Measurements from ENCODE around the gene F2RL3. TPM values are rescaled to one million over a fixed set of nuclear protein-coding genes. Genes with fewer than 3 reads are reported as not detected.

Gene F2RL3
- total and polyA plus RNA-seq, 3 experiments from 2014 or later: not detected

DNA sequence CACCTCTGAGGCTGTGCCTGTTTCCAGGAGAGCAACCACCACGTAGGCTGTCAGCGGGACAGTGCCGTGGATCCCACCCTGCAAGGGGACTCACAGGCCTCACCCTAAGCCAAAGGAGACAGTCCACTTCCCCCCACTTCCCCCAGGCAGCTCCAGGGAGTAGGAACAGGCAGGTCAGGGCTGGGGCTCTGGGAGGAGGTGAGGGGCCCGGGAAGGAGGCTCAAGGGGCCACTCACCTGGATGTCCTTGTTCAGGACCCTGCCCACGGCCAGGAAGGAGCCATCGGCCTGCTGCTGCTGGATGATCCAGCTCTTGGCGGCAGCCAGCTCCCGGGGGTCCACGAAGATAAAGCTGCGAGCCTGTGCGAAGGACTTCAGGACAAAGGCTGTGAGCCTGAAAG is 25.6 kb downstream of the F2RL3 start:
- no peaks in the 10 kb centered on the region for H3K4me1 ChIP-seq (ENCODE audit: insufficient read depth, low read length)
- H3K9me3 Mint-ChIP-seq: peaks cover 11 to 35% (median 26%) of the 10 kb centered on the region in 5 donors
- H3K36me3 ChIP-seq (ENCODE audit: insufficient read depth, low read length): no peaks in the 10 kb centered on the region
- no peaks in the 10 kb centered on the region for H3K27me3 ChIP-seq (ENCODE audit: insufficient read depth, low read length, poor library complexity, severe bottlenecking)
- H3K4me3 ChIP-seq (ENCODE audit: low read length): no peak overlapping the region
- H3K9me3 ChIP-seq (ENCODE audit: low read length): peaks cover 13% of the 10 kb centered on the region
- H3K27me3 Mint-ChIP-seq: peaks cover 16 to 19% of the 10 kb centered on the region in 2 donors
- no peak for DNase-seq
- no peaks in the 10 kb centered on the region for H3K4me1 Mint-ChIP-seq
- ChIA-PET CTCF (no interaction called here), POLR2A (no interaction called here)
- no peak overlapping the region for H3K4me3 Mint-ChIP-seq
- H3K36me3 Mint-ChIP-seq: peaks cover 0 to 15% (median 0%) of the 10 kb centered on the region in 3 donors
- H3K27ac ChIP-seq (ENCODE audit: low read depth, low read length): no peak overlapping the region
- H3K27ac Mint-ChIP-seq: no peak overlapping the region

DNA sequence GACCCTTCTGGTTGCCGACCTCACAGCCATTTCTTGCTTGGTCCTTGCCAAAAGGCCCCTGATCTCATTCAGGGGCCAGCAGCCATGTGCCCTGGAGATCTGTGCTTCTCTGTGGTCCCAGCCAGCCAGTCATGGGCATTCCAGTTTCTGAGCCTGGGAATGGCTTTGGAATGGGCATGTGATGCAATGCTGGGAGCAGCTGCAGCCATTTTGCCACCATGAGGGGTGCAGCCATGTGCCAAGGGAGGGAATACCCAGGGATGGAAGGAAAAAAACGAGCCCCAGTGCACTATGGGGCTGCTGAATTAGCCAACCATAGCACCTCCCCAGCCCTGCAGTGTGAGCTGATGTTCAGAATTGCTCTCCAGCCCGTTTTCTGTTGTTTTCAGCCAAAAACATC is 26.3 kb downstream of the F2RL3 start:
- ChIA-PET POLR2A (no interaction called here), CTCF (no interaction called here)

DNA sequence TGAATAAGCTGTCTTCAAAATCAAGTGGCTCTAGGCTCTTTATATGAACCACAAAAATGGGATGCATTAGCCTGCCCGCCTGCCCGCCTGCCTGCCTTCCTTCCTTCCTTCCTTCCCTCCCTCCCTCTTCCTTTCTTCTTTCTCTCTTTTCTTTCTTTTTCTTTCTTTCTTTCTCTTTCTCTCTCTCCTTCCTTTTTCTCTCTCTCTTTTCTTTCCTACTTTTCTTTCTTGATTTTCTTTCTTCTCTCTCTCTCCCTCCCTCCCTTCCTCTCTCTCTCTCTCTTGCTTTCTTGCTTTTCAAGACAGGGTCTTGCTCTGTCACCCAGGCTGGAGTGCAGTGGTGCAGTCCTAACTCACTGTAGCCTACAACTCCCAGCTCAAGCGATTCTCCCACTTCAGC is 26.9 kb downstream of the F2RL3 start:
- Histone ChIP-seq H3K9me3 (ENCODE audit: low read length) (peaks cover 13% of the 10 kb centered on the region), H3K36me3 (ENCODE audit: insufficient read depth, low read length) (no peaks in the 10 kb centered on the region), H3K27me3 (ENCODE audit: insufficient read depth, low read length, poor library complexity, severe bottlenecking) (no peaks in the 10 kb centered on the region), H3K27ac (ENCODE audit: low read depth, low read length) (no peak overlapping the region), H3K4me1 (ENCODE audit: insufficient read depth, low read length) (no peaks in the 10 kb centered on the region), H3K4me3 (ENCODE audit: low read length) (no peak overlapping the region)
- POLR2A ChIA-PET: no interaction called here
- Mint-ChIP-seq H3K27me3 (peaks cover 20 to 24% of the 10 kb centered on the region in 2 donors), H3K4me3 (no peak overlapping the region), H3K36me3 (peaks cover 0 to 15% (median 0%) of the 10 kb centered on the region in 3 donors), H3K4me1 (no peaks in the 10 kb centered on the region), H3K27ac (no peak overlapping the region), H3K9me3 (peaks cover 11 to 33% (median 26%) of the 10 kb centered on the region in 5 donors)
- DNase-seq: no peak
- CTCF ChIA-PET: no interaction called here

More for the DNA sequence above, 26.3 kb downstream of the F2RL3 start:
- Mint-ChIP-seq H3K4me1 (no peaks in the 10 kb centered on the region), H3K27me3 (peaks cover 20 to 24% of the 10 kb centered on the region in 2 donors), H3K4me3 (no peak overlapping the region), H3K9me3 (peaks cover 11 to 35% (median 26%) of the 10 kb centered on the region in 5 donors), H3K27ac (no peak overlapping the region), H3K36me3 (peaks cover 0 to 15% (median 0%) of the 10 kb centered on the region in 3 donors)
- Histone ChIP-seq H3K27me3 (ENCODE audit: insufficient read depth, low read length, poor library complexity, severe bottlenecking) (no peaks in the 10 kb centered on the region), H3K4me1 (ENCODE audit: insufficient read depth, low read length) (no peaks in the 10 kb centered on the region), H3K4me3 (ENCODE audit: low read length) (no peak overlapping the region), H3K27ac (ENCODE audit: low read depth, low read length) (no peak overlapping the region), H3K36me3 (ENCODE audit: insufficient read depth, low read length) (no peaks in the 10 kb centered on the region), H3K9me3 (ENCODE audit: low read length) (peaks cover 13% of the 10 kb centered on the region)
- DNase-seq: no peak

DNA sequence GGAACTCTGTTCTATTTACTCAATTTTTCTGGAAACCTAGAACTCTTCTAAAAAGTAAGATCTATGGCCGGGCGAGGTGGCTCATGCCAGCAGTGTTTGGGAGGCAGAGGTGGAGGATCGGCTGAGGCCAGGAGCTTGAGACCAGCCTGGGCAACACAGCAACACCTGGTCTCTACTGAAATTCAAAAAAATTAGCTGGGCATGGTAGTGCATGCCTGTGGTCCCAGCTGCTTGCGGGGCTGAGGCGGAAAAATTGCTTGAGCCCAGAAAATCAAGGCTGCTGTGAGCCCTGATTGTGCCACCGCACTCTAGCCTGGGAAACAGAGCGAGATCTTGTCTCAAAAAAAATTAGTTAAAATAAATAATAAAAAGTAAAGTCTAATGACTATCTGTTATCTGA is 28.6 kb downstream of the F2RL3 start:
- Histone ChIP-seq H3K27me3 (ENCODE audit: insufficient read depth, low read length, poor library complexity, severe bottlenecking) (no peaks in the 10 kb centered on the region), H3K9me3 (ENCODE audit: low read length) (peaks cover 13% of the 10 kb centered on the region), H3K4me1 (ENCODE audit: insufficient read depth, low read length) (no peaks in the 10 kb centered on the region), H3K36me3 (ENCODE audit: insufficient read depth, low read length) (no peaks in the 10 kb centered on the region), H3K4me3 (ENCODE audit: low read length) (no peak overlapping the region), H3K27ac (ENCODE audit: low read depth, low read length) (no peak overlapping the region)
- POLR2A ChIA-PET: no interaction called here
- no peak for DNase-seq
- CTCF ChIA-PET: no interaction called here
- H3K4me3 Mint-ChIP-seq: no peak overlapping the region
- H3K4me1 Mint-ChIP-seq: no peaks in the 10 kb centered on the region
- peaks cover 20 to 28% of the 10 kb centered on the region in 2 donors for H3K27me3 Mint-ChIP-seq
- peaks cover 11 to 26% (median 21%) of the 10 kb centered on the region in 5 donors for H3K9me3 Mint-ChIP-seq
- peaks cover 0 to 11% (median 0%) of the 10 kb centered on the region in 3 donors for H3K36me3 Mint-ChIP-seq
- no peak overlapping the region for H3K27ac Mint-ChIP-seq

DNA sequence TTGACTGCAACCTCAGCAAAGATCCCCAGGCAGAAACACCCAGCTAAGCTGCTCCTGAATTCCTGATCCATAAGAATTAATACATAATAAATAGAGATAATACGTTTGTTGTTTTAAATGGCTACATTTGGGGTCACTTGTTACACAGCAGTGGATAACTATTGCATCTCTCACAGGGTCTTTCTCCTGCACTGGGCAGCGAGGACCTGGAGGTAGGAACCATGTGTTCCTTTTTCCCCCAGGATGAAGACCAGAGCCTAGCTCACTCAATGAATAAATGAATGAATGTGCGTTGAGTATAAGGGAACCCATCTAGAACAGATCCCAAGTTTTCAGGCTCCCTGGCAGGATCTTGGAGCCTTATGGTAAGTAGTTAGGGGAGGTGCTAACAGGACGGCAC is 30.7 kb downstream of the F2RL3 start:
- H3K9me3 ChIP-seq (ENCODE audit: low read length): no peaks in the 10 kb centered on the region
- H3K27me3 ChIP-seq (ENCODE audit: insufficient read depth, low read length, poor library complexity, severe bottlenecking): no peaks in the 10 kb centered on the region
- ChIA-PET CTCF (no interaction called here), POLR2A (no interaction called here)
- H3K27ac Mint-ChIP-seq: no peak overlapping the region
- H3K27me3 Mint-ChIP-seq: peaks cover 13 to 25% of the 10 kb centered on the region in 2 donors
- H3K9me3 Mint-ChIP-seq: peaks cover 0 to 6% (median 5%) of the 10 kb centered on the region in 5 donors
- no peak overlapping the region for H3K4me3 ChIP-seq (ENCODE audit: low read length)
- no peaks in the 10 kb centered on the region for H3K36me3 ChIP-seq (ENCODE audit: insufficient read depth, low read length)
- H3K4me1 Mint-ChIP-seq: no peaks in the 10 kb centered on the region
- H3K27ac ChIP-seq (ENCODE audit: low read depth, low read length): no peak overlapping the region
- H3K36me3 Mint-ChIP-seq: no peaks in the 10 kb centered on the region
- no peaks in the 10 kb centered on the region for H3K4me1 ChIP-seq (ENCODE audit: insufficient read depth, low read length)
- H3K4me3 Mint-ChIP-seq: no peak overlapping the region
- DNase-seq: no peak

DNA sequence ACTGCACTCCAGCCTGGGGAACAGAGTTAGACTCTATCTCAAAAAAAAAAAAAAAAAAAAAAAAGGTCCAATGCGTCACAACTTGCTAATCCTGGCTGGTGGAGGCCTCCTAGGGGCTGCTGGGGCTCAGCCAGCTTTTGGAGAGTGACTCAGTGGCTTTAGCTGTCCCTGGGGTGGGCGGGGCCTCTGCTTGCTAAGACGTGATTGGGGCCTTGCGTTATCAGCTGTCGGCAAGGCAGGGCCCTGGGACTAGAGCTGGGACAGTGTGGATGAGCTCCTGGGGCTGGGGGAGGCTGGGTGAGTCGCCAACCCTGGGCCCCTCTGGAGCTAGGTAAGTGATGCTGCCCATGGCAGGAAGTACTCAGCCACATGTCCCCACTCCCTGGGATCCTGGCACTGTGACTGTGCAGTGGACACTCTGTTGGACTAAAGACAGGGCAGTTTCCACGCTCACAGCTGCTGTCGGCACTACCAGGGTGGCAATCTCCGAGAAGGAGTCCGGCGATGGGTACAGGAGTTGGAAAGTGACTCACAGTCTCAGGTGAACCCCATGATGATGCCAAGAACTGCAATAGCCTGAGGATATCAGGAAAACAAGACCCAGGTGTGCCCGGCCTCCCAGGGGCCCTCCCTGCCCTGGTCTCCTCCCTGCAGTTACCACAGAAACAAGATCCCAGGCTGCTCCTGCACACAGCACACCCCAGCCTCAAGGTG is 32.2 kb downstream of the F2RL3 start:
- H3K27ac ChIP-seq (ENCODE audit: low read depth, low read length): no peak overlapping the region
- CTCF ChIA-PET: interaction anchor here (0.6 kb wide), 1 partner anchor 360 kb away, joined by 4 read pairs; no protein-coding TSS in a partner anchor
- Mint-ChIP-seq H3K4me1 (no peaks in the 10 kb centered on the region), H3K9me3 (peaks cover 0 to 6% (median 4%) of the 10 kb centered on the region in 5 donors), H3K4me3 (no peak overlapping the region), H3K27ac (no peak overlapping the region), H3K27me3 (peaks cover 16 to 23% of the 10 kb centered on the region in 2 donors), H3K36me3 (peaks cover 0 to 2% (median 0%) of the 10 kb centered on the region in 3 donors)
- no peaks in the 10 kb centered on the region for H3K27me3 ChIP-seq (ENCODE audit: insufficient read depth, low read length, poor library complexity, severe bottlenecking)
- H3K9me3 ChIP-seq (ENCODE audit: low read length): no peaks in the 10 kb centered on the region
- no peaks in the 10 kb centered on the region for H3K4me1 ChIP-seq (ENCODE audit: insufficient read depth, low read length)
- no peak for DNase-seq
- no peak overlapping the region for H3K4me3 ChIP-seq (ENCODE audit: low read length)
- POLR2A ChIA-PET: no interaction called here
- no peaks in the 10 kb centered on the region for H3K36me3 ChIP-seq (ENCODE audit: insufficient read depth, low read length)

DNA sequence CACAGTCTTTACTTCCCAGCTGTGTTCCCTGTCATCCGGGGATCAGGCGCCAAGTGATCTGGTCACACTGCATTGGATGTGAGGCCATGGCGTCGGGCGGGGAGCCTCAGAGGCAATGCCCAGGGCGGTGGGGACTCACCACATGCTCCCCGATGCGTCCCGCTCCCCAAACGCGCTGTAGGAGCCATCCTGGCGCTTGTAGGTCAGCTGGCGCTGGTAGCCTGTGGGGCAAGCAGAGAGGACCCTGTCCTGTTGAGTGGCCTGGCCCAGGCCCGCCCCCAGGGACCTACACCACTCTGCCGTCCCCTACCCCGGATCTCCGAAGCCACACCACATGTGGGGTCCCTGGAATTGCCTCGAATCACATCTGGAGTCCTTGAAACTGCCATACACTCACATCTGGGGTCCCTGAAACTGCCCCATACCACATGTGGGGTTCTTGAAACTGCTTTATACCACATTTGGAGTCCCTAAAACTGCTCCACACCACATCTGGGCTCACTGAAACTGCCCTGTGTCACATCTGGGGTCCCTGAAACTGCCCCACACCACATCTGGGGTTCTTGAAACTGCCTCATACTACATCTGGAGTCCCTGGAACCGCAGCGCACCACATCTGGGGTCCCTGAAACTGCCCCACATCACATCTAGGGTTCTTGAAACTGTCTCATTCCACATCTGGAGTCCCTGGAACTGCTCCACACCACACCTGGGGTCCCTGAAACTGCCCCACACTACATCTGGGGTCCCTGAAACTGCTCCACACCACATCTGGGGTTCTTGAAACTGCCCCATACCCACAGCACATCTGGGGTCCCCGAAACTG is 33.2 kb downstream of the F2RL3 start:
- ChIA-PET CTCF (no interaction called here), POLR2A (no interaction called here)
- no peaks in the 10 kb centered on the region for H3K4me1 ChIP-seq (ENCODE audit: insufficient read depth, low read length)
- H3K27me3 ChIP-seq (ENCODE audit: insufficient read depth, low read length, poor library complexity, severe bottlenecking): no peaks in the 10 kb centered on the region
- no peaks in the 10 kb centered on the region for H3K9me3 ChIP-seq (ENCODE audit: low read length)
- no peak for DNase-seq
- Mint-ChIP-seq H3K4me3 (no peak overlapping the region), H3K27ac (no peak overlapping the region), H3K4me1 (no peaks in the 10 kb centered on the region), H3K9me3 (peaks cover 0 to 10% (median 9%) of the 10 kb centered on the region in 5 donors), H3K27me3 (peaks cover 14 to 24% of the 10 kb centered on the region in 2 donors), H3K36me3 (peaks cover 0 to 5% (median 5%) of the 10 kb centered on the region in 3 donors)
- H3K36me3 ChIP-seq (ENCODE audit: insufficient read depth, low read length): no peaks in the 10 kb centered on the region
- H3K27ac ChIP-seq (ENCODE audit: low read depth, low read length): no peak overlapping the region
- no peak overlapping the region for H3K4me3 ChIP-seq (ENCODE audit: low read length)

GRCh38 chr19:16922592-16922934 is 33.8 kb downstream of the F2RL3 start:
- no peak overlapping the region for H3K27ac ChIP-seq (ENCODE audit: low read depth, low read length)
- POLR2A ChIA-PET: no interaction called here

More at GRCh38 chr19:16922592-16922934, 33.8 kb downstream of the F2RL3 start:
- CTCF ChIA-PET: no interaction called here
- H3K4me3 ChIP-seq (ENCODE audit: low read length): no peak overlapping the region
- no peak overlapping the region for H3K4me3 Mint-ChIP-seq
- H3K4me1 ChIP-seq (ENCODE audit: insufficient read depth, low read length): no peaks in the 10 kb centered on the region
- no peaks in the 10 kb centered on the region for H3K36me3 ChIP-seq (ENCODE audit: insufficient read depth, low read length)
- peaks cover 0 to 6% (median 5%) of the 10 kb centered on the region in 3 donors for H3K36me3 Mint-ChIP-seq
- peaks cover 8 to 26% of the 10 kb centered on the region in 2 donors for H3K27me3 Mint-ChIP-seq
- no peaks in the 10 kb centered on the region for H3K27me3 ChIP-seq (ENCODE audit: insufficient read depth, low read length, poor library complexity, severe bottlenecking)
- no peak overlapping the region for H3K27ac Mint-ChIP-seq
- DNase-seq: no peak
- peaks cover 0 to 12% (median 9%) of the 10 kb centered on the region in 5 donors for H3K9me3 Mint-ChIP-seq
- no peaks in the 10 kb centered on the region for H3K9me3 ChIP-seq (ENCODE audit: low read length)
- H3K4me1 Mint-ChIP-seq: no peaks in the 10 kb centered on the region
